Gastrocnemius medialis (tissue), 4 donors: ENCODE results near the gene TMCC3.

Experiments
- CTCF ChIP-seq, 5 experiments: fragments of 450-650 bp in 3 of 5; fragments of 200-600 bp in 2 of 5; sonication (generic) in 2 of 5; IDR thresholded peaks in 4 of 5; conservative IDR thresholded peaks in 1 of 5; 1 replicate in 4 of 5; 2 replicates in 1 of 5; pipeline ENCODE4 v1.5.1; 2016 to 2019; ENCODE audit warnings: antibody characterized with exemption in 5 of 5, mild to moderate bottlenecking in 3 of 5, moderate library complexity in 3 of 5
- POLR2A ChIP-seq, 2 donors: fragments of 450-650 bp; IDR thresholded peaks; one replicate each; pipeline ENCODE4 v1.6.1; 2017; ENCODE audit warnings: antibody characterized with exemption in 2 of 2, mild to moderate bottlenecking in 2 of 2, moderate library complexity in 2 of 2

- TF ChIP-seq CTCF (IDR thresholded peaks at IDR 0.05 in 4 of 5, conservative IDR thresholded peaks at IDR 0.05 in 1 of 5), result no peak
- TF ChIP-seq POLR2A (IDR thresholded peaks at IDR 0.05), result no peak
Measured at GRCh38 chr12:94689646-94690036, 39.3 kb upstream of the TMCC3 start.
